HG02885 (cell line): Measurements from ENCODE around the gene SEMA5A.

Source experiments
- ATAC-seq: cut with Tn5 transposase; IDR thresholded peaks from one replicate; pipeline ENCODE4 v1.9.1; 2021; ENCODE audit warnings: mild to moderate bottlenecking; ENCODE audit not compliant: unreplicated experiment, poor library complexity

The SEMA5A gene

GRCh38 chr5:9295466-9295801 lies 250.4 kb downstream of the SEMA5A start:
- ATAC-seq: no peak

DNA sequence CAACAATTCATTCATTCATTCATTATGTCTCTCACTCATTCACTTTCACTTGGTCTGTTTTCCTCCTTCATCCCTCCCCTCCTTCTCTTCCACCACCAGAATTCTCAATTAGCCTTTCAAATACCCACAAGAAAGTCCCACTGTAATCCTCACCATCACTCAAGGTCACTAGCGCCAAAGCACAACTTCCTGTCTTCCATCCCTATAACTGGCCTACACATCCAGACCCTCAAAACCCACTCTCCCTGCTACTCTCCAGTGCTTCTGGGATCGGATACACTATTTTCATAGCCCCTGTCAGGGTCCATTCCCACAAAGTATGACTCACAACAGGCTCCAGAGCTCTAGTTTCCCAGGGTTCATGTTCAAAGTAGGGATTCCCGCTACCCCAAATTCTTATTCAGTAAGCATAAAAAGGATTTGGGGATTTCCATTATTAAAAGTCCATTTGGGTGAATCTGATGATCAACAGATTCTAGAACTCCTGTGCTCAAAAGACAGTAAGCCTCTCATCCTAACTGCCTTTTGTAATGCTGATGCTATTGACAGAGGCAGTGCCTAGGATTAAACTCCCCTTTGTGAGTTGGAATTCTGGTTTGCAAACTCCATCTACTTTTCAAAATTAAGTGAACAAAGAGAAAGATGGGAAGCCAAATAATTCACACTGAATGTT lies 250.9 kb downstream of the SEMA5A start:
- no peak for ATAC-seq

GRCh38 chr5:9288234-9288633 lies 257.6 kb downstream of the SEMA5A start:
- no peak for ATAC-seq

DNA sequence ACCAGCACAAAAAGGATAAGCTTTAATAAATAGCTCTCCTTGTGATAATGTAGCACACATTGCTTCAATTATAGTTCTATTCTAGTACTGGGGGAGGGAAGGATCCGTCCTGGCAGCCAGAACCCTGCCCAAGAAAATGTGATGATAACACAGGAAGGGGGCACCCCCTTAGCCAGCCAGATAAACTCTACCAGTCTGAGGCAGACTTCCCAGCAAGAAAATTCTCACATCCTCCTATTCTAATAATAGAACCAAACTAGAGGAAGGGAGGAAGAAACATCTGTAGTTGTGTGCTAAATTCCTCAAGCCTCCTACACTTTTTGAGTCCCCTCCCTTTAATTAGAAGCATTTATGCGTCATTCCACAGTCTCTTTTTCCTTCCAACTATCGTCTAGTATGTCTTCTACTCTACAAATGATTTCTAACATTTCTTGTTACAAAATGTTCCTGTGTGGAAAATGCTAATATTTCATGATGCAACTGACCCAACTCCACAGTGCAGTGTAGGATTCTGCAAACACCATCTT lies 261.0 kb downstream of the SEMA5A start:
- ATAC-seq: no peak

GRCh38 chr5:9284272-9284671 lies 261.6 kb downstream of the SEMA5A start:
- ATAC-seq: no peak

GRCh38 chr5:9283473-9283872 lies 262.4 kb downstream of the SEMA5A start:
- no peak for ATAC-seq

GRCh38 chr5:9283021-9283420 lies 262.9 kb downstream of the SEMA5A start:
- no peak for ATAC-seq

GRCh38 chr5:9282211-9282610 lies 263.7 kb downstream of the SEMA5A start:
- no peak for ATAC-seq

- no peak for ATAC-seq
These were observed 266.1 kb downstream of the SEMA5A start for GRCh38 chr5:9279774-9280173.

DNA sequence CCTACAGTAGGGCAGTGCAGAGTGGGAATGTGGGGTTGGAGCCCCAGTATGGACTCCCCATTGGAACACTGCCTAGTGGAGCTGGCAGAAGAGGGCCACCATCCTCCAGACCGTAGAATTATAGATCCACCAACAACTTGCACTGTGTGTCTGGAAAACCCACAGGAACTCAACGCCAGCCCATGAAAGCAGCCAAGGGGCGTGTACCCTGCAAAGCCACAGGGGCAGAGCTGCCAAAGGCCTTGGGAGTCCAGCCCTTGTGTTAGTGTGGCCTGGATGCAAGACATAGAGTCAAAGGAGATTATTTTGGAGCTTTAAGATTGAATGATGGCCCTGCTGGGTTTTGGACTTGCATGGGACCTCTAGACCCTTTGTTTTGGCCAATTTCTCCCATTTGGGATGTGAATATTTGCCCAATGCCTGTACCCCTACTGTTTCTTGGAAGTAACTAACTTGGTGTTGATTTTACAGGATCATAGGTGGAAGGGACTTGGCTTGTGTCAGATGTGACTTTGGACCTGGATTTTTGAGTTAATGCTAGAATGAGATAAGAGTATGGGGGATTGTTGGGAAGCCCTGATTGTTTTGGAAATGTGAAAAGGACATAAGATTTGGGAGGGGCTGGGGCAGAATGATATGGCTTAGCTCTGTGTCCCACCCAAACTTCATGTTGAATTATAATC lies 266.8 kb downstream of the SEMA5A start:
- no peak for ATAC-seq

DNA sequence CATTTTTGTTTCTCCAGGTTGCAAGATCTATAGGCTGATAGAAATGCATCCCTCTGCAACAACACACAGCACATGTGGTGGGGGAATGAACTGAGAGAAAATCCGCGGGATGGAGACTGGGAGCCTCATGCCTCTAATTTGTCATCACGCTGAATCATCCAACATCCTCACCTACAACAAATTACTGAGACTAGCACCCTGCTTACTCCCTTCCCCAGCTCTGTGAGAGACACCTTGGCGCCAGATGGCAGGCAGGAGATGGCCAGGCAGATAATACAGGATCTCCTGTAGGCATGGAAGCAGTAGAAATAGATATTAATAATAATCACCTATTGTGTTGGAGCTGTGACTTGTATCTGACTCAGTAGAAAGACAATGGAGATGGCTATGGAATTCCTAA lies 276.9 kb downstream of the SEMA5A start:
- ATAC-seq: no peak

DNA sequence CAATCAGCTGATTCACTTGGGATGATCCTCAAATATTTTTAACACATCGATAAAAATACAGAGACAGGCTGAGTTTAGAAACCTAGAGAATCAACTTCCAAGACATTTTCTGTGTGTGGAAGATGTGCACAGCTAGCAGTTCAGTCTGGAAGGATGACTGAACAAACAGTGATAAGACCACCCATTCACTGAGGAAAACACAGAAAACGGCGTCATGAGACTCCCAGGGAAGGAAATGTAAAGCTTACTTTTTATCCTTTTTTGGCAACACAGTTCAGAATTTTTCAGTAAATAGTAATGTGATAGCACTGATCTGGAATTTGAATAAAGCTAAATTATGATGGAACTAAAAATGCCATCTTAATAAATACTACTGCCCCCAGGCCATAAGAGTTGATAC lies 277.6 kb downstream of the SEMA5A start:
- no peak for ATAC-seq

DNA sequence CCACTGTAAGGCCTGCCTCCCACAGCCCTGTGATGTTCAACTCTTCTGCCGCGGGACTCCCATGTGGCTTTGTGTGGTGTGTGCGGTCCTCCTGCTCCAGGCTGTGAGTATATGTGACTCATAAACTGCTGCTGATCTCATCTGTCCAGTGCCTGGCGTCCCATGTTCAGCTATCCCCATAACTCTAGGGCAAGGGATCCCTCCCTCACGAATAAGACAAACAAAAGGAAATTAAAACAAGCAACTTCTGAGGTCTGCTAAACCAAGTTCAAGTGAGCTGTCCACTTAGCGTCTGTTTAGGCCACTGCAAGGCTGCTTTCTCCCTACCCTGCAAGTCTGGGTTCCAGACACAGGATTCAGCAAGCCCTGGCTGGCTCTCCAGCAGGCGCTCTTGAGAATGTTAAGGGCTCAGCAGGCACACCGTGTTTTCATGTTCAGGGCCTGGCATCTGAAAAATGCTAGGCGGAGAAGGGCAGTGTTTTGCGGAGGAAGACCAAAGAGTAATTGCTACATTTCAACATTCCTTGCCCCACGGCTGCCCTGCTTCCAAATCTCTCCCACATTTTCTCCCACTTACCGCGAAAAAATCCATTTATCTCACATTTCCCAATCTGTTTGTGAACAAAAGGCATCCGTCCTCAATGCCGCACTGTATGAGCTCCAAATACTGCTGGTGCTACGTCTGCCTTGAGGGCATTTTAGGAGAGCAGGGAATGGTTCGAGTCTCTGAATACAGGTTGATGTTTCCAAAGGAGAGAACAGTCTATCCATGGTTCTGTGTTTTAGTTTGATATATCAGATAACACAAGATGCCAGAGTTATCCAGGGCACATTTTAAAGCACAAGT lies 280.2 kb downstream of the SEMA5A start:
- ATAC-seq: no peak

GRCh38 chr5:9264301-9264700 lies 281.6 kb downstream of the SEMA5A start:
- no peak for ATAC-seq

- ATAC-seq: no peak
These were observed 282.2 kb downstream of the SEMA5A start for GRCh38 chr5:9263656-9264055.

- no peak for ATAC-seq
These were observed 294.4 kb downstream of the SEMA5A start for GRCh38 chr5:9251379-9251980.

GRCh38 chr5:9249231-9249630 lies 296.6 kb downstream of the SEMA5A start:
- ATAC-seq: no peak

- no peak for ATAC-seq
These were observed 300.8 kb downstream of the SEMA5A start for GRCh38 chr5:9245071-9245470.

DNA sequence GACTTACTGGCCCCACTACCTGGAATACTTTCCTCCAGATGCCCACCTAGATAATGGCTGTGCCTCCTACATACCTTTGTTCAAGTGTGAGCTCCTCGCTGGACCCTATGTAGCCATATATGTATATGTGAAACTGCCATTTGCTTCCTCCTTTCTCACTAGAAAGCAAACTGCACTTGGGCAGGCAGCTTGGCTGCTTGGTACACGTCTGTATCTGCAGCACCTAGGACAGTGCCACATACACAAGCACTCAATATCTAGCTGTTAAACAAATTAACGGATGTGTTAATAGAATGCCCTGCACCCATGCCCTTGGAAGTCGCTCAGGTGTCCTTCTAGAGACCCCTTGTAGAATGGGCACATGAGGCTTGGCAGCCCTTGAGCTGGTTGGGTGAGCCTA lies 301.5 kb downstream of the SEMA5A start:
- no peak for ATAC-seq

DNA sequence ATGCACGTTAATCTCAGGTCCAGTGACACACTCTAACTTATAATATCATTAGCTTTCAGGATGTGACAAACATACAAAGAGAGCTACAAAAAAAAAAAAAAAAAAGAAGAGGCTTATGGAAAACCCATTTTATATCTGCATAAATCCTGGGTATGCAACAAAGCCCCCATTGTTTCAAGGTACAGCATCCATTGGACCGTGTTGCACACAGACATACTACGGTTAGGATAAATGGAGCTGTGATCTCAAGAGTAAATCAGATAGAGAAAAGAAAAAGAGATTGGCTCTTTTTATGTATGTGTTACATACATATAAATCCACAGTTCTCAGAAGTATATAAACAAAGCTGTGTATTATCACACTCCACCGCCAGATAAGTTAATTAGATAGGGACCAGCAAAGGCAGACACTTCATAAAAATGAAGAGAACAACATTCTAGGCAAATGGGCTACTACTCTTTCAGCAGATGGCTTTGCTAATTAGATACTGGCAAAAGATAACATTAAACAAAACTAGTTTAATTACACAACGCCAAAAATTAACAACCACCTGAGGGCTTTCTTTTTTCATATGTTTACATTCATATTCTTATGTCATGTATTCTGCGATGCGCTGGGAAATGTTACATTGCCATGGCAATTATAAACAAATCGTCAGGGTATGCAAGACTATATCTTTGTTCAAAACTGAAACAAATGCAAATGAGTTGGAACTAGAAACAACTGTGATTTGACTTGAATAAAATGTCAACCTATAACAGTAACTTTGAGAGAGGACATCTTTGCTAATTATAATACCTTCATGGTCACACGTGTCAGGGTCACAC lies 304.2 kb downstream of the SEMA5A start:
- no peak for ATAC-seq
